Measurements from ENCODE around the gene SPTLC1.
"Not testable (repeated sequence)": the region's sequence is repeated elsewhere in the genome, so short reads cannot be mapped to it uniquely, and the experiment has no call there.

Gene SPTLC1

DNA sequence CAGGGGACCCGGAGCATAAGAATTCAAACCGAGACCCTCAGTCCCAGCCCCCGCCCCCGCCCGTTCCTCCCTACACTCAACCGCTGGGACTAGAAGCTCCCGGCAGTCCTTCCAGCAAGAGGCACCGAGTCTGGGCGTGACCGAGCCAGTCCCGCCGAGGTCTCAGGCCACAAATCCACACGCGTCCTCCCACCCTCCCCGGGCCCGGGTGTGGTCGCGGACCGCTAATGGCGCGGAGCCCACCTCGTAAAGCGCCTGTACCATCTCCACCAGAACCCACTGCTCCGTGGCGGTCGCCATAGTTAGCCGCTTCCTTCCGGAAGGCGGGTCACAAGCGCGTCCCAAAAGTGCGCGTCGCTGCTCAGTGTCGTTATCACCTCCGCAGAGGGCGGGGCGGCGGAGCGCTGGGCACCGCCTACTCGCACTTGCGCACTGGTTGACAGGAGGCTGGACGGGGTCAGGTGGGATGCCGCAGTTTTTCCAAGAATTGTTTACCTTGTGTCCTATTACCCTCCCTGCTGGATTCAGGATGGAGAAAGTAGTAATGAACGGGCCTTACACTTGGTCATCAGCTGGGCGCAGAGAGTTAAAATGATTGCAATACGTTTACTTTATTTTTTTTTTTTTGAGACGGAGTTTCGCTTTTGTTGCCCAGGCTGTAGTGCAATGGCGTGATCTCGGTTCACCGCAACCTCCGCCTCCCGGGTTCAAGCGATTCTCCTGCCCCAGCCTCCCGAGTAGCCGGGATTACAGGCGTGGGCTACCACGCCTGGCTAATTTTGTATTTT, at the start of gene SPTLC1:
Gene SPTLC1, minus strand, starts transcription at position 343 of the 788 bp plus-strand sequence. Its CDS starts 43 bp downstream, at position 300.
- peak; percentile 95 for DNase-seq (ENCODE audit: low spot score)

- DNase-seq (ENCODE audit: low spot score): no peak
These were observed 49.8 kb upstream of the SPTLC1 start for GRCh38 chr9:92164975-92165374.

GRCh38 chr9:92164490-92164889, 49.3 kb upstream of the SPTLC1 start:
- no peak for DNase-seq (ENCODE audit: low spot score)

GRCh38 chr9:92163276-92163675, 48.1 kb upstream of the SPTLC1 start:
- DNase-seq (ENCODE audit: low spot score): no peak

DNA sequence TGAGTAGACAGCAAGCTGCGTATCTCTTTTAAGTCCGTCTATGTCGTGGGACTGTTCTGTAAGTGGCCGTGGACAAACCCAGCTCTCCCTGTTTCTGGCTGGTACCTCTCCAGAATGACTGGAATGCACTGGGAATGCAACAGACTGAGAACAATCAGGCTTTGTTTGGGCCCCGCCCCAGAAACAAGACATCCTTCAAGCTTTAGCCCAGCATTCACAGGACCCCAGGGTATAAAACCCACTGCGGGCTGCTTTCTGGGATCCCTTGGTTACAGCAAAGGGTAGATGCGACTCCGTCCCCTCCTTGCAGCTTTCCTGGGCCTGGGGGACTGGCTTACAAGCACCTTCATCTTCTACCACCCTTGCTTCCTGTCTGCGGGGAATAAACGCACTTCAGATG, 45.6 kb upstream of the SPTLC1 start:
- DNase-seq (ENCODE audit: low spot score): no peak

- no peak for DNase-seq (ENCODE audit: low spot score)
These were observed 43.8 kb upstream of the SPTLC1 start for GRCh38 chr9:92159058-92159457.

GRCh38 chr9:92158097-92158601, 42.9 kb upstream of the SPTLC1 start:
- DNase-seq (ENCODE audit: low spot score): no peak

- DNase-seq (ENCODE audit: low spot score): not testable (repeated sequence)
These were observed 40.5 kb upstream of the SPTLC1 start for GRCh38 chr9:92155736-92156135.

GRCh38 chr9:92155221-92155620, 40.0 kb upstream of the SPTLC1 start:
- DNase-seq (ENCODE audit: low spot score): no peak

DNA sequence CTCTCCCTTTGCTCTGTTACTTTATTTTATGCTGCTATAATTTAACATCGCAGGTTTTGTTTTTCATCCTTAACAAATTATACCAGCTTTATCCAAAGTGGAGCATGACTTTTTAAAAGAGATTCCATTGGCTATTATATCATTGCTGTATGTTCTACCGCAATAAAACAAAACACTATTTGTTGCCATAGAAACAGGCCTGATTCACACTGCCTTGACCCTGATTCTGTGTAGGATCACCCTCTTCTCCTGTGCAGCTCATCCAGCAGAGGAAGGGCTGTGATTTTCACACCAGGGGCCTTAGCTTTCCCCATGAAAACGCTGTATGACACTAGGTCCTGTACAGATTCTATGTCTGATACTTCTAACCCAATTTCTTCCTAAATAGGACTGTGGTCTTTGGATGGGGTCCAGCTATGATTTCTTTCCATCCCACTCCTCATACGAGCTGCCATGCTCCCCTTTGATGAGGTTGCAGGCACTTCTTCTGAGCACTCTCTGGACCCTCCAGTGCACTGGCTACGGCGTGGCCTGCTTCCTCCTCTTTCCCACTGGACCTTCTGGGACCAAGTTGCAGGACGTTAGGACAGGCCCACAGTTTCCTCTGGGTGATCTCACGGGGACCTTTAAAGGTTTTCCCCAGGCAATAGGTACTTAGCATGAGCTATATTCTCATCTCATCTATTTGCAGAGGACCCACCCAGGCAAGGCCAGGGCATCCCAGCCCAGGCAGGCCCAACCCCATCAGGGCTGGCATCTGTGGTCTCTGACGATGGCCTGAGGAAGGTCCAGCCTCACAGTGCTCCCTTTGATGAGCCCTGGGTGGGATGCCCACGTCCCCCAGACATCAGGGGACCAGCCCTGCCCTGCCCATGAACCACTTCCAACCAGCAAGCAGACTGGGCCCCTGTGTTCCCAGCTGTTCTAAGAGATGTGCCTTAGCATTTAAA, 38.5 kb upstream of the SPTLC1 start:
- DNase-seq (ENCODE audit: low spot score): not testable (repeated sequence)

DNA sequence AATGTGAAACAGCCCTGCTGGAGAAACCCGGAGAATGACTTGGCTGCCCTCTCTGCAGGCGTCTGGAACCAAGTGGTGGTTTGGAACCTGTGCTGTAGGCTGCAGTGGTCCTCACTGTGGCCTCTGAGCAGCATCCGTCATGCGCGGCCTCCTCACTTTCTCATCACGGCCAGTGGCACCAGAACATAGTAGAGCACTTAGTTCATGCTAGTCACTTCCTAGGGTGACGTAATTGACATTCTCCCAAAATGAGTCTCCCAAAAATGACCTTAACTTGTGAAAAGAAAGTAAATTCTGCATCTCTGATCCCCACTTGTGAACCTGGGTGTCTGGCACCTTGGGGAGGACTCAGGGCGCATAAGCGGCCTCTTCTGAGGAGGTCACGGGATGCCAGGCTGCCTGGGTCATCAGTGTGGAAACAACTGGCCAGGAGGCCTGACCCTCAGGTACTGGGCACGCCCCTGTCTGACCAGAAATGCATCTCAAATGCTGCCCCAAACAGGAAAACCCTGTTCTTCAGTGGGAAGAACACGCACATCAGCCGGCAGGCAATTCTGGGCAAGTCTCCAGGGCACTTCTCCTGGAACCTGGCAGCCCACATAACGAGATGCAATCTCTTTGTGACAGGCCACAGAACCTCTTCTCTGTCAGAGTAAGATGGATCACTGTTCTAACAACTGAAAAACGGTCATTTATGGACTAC, 36.6 kb upstream of the SPTLC1 start:
- peak; percentile 40 for DNase-seq (ENCODE audit: low spot score)

DNA sequence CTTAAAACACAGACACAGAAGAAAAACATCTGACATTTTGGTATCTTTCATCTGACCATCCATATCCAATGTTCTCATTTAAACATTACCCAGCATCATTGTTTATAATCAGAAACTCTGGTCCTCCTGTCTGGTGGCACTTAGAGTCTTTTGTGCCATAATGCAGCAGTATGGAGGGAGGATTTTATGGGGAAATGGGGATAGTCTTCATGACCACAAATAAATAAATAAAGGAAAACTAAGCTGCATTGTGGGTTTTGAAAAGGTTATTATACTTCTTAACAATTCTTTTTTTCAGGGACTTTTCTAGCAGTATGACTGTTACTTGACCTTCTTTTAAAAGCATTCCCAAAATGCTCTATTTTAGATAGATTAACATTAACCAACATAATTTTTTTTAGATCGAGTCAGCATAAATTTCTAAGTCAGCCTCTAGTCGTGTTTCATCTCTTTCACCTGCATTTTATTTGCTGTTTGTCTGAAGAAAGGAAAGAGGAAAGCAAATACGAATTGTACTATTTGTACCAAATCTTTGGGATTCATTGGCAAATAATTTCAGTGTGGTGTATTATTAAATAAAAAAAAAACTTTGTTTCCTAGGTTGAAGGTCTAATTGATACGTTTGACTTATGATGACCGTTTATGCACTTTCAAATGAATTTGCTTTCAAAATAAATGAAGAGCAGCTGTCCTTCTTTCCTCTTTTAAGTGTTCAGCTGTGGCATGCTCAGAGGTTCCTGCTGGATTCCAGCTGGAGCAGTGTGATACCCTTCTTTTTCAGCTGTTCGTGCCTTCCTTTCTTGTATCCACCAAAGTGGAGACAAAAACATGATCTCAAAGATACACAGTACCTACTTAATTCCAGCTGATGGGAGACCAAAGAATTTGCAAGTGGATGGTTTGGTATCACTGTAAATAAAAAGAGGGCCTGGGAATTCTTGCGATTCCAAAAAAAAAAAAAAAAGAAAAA, 35.6 kb upstream of the SPTLC1 start:
- not testable (repeated sequence) for DNase-seq (ENCODE audit: low spot score)

DNA sequence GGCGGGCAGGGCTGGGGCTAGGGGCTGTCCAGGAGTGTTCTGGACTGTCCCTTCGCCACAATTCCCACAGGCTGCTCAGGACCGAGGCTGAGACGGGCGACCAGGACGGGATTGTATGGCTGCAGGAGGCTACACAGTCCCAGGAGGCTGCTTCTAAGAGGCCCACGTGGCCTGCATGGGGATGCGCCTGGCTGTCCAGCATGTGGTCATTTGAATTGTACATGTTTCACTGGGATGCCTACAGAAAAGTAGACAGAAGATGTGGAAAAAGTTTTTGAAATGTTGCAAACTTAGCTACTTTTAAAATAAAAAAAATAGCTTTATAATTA, 32.6 kb upstream of the SPTLC1 start:
- no peak for DNase-seq (ENCODE audit: low spot score)

GRCh38 chr9:92147030-92147851, 32.0 kb upstream of the SPTLC1 start:
- DNase-seq (ENCODE audit: low spot score): peak; percentile 78

- DNase-seq (ENCODE audit: low spot score): no peak
These were observed 31.4 kb upstream of the SPTLC1 start for GRCh38 chr9:92146610-92147009.

GRCh38 chr9:92145784-92146183, 30.6 kb upstream of the SPTLC1 start:
- not testable (repeated sequence) for DNase-seq (ENCODE audit: low spot score)

DNA sequence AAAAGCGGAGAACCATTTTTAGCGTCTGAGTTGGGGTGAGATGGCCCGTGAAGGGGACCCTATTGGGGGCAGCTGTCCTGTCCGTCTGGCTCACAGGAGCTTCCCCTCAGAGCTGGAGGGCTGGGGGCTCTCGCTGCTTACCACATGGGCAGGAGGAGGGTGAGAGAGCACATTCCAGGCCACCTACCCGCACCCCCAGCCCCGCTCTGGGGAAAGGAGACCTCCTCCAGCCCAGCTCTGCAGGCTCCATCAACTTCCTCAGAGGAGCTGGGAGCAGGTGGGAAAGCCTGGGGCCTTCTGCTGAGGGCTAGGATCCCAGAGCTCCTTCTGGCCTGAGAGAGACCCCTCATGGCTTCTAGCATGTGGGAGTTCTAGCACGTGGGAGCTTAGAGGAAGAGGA, 27.1 kb upstream of the SPTLC1 start:
- DNase-seq (ENCODE audit: low spot score): no peak

GRCh38 chr9:92141144-92142129, 26.2 kb upstream of the SPTLC1 start:
- peak; percentile 11 for DNase-seq (ENCODE audit: low spot score)

GRCh38 chr9:92140754-92141143, 25.5 kb upstream of the SPTLC1 start:
- no peak for DNase-seq (ENCODE audit: low spot score)

All from LoVo (cell line).